GM06990 (cell line): Measurements from ENCODE around the gene PLA1A.

ENCODE experiments used
- DNase-seq: peaks from one replicate; pipeline ENCODE4 v3.0.0-alpha.2; 2011; ENCODE audit not compliant: insufficient read length; ENCODE audit errors: extremely low read depth
- H3K27me3 ChIP-seq: replicated peaks from 2 replicates; pipeline ENCODE4 v1.6.0; 2011; ENCODE audit warnings: low read length; ENCODE audit not compliant: control insufficient read depth, insufficient read depth
- H3K36me3 ChIP-seq: 2 replicates; pipeline ENCODE4 v1.5.1; 2011; ENCODE audit warnings: low read length; ENCODE audit not compliant: control insufficient read depth, insufficient read depth
- H3K4me3 ChIP-seq: replicated peaks from 2 replicates; pipeline ENCODE4 v1.5.1; 2011; ENCODE audit warnings: low read depth, mild to moderate bottlenecking, control low read depth, low read length
- CTCF ChIP-seq: IDR thresholded peaks from 2 replicates; pipeline ENCODE4 v1.5.1; 2011; ENCODE audit warnings: low read length, control low read depth, mild to moderate bottlenecking, inconsistent platforms; ENCODE audit not compliant: insufficient read depth, poor library complexity, severe bottlenecking

Gene PLA1A

DNA sequence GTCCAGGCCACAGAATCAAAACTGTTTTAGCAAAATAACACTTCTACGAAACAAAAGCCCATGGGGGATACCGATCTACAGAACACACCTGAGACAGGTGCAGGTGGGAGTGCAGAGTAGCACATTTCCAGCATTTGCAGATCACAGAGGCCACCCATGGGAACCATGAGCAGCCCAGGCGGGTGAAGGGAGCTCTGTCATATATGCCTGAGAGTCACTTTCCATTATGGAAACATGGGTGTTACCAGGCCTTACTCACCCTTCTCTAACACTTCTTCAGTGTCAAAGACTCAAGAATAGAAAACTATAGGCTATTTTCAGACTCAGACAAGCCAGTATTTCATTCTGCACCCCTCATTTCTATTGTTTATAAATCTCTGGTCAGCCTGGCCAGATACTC, 3.5 kb downstream of the PLA1A start:
- DNase-seq = no peak
- no peaks in the 10 kb centered on the region for H3K36me3 ChIP-seq
- no peaks in the 10 kb centered on the region for H3K27me3 ChIP-seq
- no peak for TF ChIP-seq CTCF
- no peak overlapping the region for H3K4me3 ChIP-seq

- DNase-seq = no peak
- Histone ChIP-seq H3K4me3 (no peak overlapping the region), H3K36me3 (no peaks in the 10 kb centered on the region), H3K27me3 (no peaks in the 10 kb centered on the region)
- TF ChIP-seq CTCF = no peak
Observed at GRCh38 chr3:119602676-119603075, 5.0 kb downstream of the PLA1A start.

GRCh38 chr3:119604878-119605277, 7.2 kb downstream of the PLA1A start:
- no peak for TF ChIP-seq CTCF
- Histone ChIP-seq H3K4me3 (no peak overlapping the region), H3K27me3 (no peaks in the 10 kb centered on the region), H3K36me3 (no peaks in the 10 kb centered on the region)
- no peak for DNase-seq

GRCh38 chr3:119608405-119609000, 10.8 kb downstream of the PLA1A start:
- Histone ChIP-seq H3K36me3 (no peaks in the 10 kb centered on the region), H3K27me3 (no peaks in the 10 kb centered on the region), H3K4me3 (no peak overlapping the region)
- DNase-seq = no peak
- TF ChIP-seq CTCF = no peak

GRCh38 chr3:119609301-119609700, 11.6 kb downstream of the PLA1A start:
- DNase-seq = no peak
- no peak overlapping the region for H3K4me3 ChIP-seq
- TF ChIP-seq CTCF = no peak
- H3K36me3 ChIP-seq = no peaks in the 10 kb centered on the region
- no peaks in the 10 kb centered on the region for H3K27me3 ChIP-seq

GRCh38 chr3:119611664-119612063, 14.0 kb downstream of the PLA1A start:
- Histone ChIP-seq H3K36me3 (0 out of 2 replicates have a peak, but pooled peaks cover 1% of the 10 kb centered on the region), H3K4me3 (no peak overlapping the region), H3K27me3 (no peaks in the 10 kb centered on the region)
- no peak for DNase-seq
- no peak for TF ChIP-seq CTCF
